MM.1S (cell line): Measurements from ENCODE around the gene SLC25A48.
"Not testable (repeated sequence)": the region's sequence is repeated elsewhere in the genome, so short reads cannot be mapped to it uniquely, and the experiment has no call there.

Source experiments
- DNase-seq: peaks from one replicate; pipeline ENCODE4 v3.0.0-alpha.2; 2015
- H2AFZ ChIP-seq: fragments of 300-600 bp; sonication (generic); 2 replicates; pipeline ENCODE4 v1.6.0; 2016; ENCODE audit warnings: antibody characterized with exemption, low read length
- H3F3A ChIP-seq: fragments of 300-600 bp; sonication (generic); 2 replicates; pipeline ENCODE4 v1.6.1; 2016; ENCODE audit warnings: mild to moderate bottlenecking, antibody characterized with exemption, low read length, moderate library complexity, mixed read lengths; ENCODE audit not compliant: insufficient read depth
- H3K27ac ChIP-seq: fragments of 300-600 bp; sonication (generic); 2 replicates; pipeline ENCODE4 v1.5.1; 2016; ENCODE audit warnings: mild to moderate bottlenecking, low read length
- H3K27me3 ChIP-seq: fragments of 300-600 bp; sonication (generic); replicated peaks from 2 replicates; pipeline ENCODE4 v1.6.0; 2016; ENCODE audit warnings: low read length; ENCODE audit not compliant: insufficient read depth
- H3K36me3 ChIP-seq: fragments of 300-600 bp; sonication (generic); replicated peaks from 2 replicates; pipeline ENCODE4 v1.6.1; 2016; ENCODE audit warnings: mild to moderate bottlenecking, low read length, mixed read lengths; ENCODE audit not compliant: insufficient read depth
- H3K4me1 ChIP-seq: fragments of 300-600 bp; sonication (generic); 2 replicates; pipeline ENCODE4 v1.6.1; 2016; ENCODE audit warnings: low read length, mixed read lengths
- H3K4me2 ChIP-seq: fragments of 300-600 bp; sonication (generic); 2 replicates; pipeline ENCODE4 v1.6.0; 2016; ENCODE audit warnings: low read depth, low read length
- H3K4me3 ChIP-seq: fragments of 300-600 bp; sonication (generic); 2 replicates; pipeline ENCODE4 v1.5.1; 2016; ENCODE audit warnings: low read length, mixed read lengths
- H3K79me2 ChIP-seq: fragments of 300-600 bp; sonication (generic); 2 replicates; pipeline ENCODE4 v1.6.1; 2016; ENCODE audit warnings: mixed run types, low read length, mixed read lengths
- H3K9ac ChIP-seq: fragments of 300-600 bp; sonication (generic); 2 replicates; pipeline ENCODE4 v1.6.1; 2016; ENCODE audit warnings: low read length, mixed read lengths
- H3K9me2 ChIP-seq: fragments of 300-600 bp; sonication (generic); replicated peaks from 2 replicates; pipeline ENCODE4 v1.6.1; 2016; ENCODE audit warnings: mild to moderate bottlenecking, low read length, mixed read lengths; ENCODE audit not compliant: insufficient read depth
- H3K9me3 ChIP-seq: fragments of 300-600 bp; sonication (generic); replicated peaks from 2 replicates; pipeline ENCODE4 v1.6.1; 2016; ENCODE audit warnings: mild to moderate bottlenecking, low read length, mixed read lengths; ENCODE audit not compliant: insufficient read depth
- H4K20me1 ChIP-seq: fragments of 300-600 bp; sonication (generic); 2 replicates; pipeline ENCODE4 v1.6.1; 2016; ENCODE audit warnings: mild to moderate bottlenecking, low read length, moderate library complexity, mixed read lengths; ENCODE audit not compliant: insufficient read depth
- CTCF ChIP-seq: fragments of 300-600 bp; sonication (generic); IDR thresholded peaks from 2 replicates; pipeline ENCODE4 v1.5.1; 2016; ENCODE audit warnings: antibody characterized with exemption, low read length, mixed read lengths
- EZH2 ChIP-seq: fragments of 300-600 bp; sonication (generic); optimal IDR thresholded peaks from 2 replicates; pipeline ENCODE3; 2017; ENCODE audit warnings: low read depth, mild to moderate bottlenecking, antibody characterized with exemption, low read length, mixed read lengths
- EZH2phosphoT487 ChIP-seq: fragments of 300-600 bp; sonication (generic); IDR thresholded peaks from 2 replicates; pipeline ENCODE4 v1.6.1; 2018; ENCODE audit warnings: antibody characterized with exemption, low read length

SLC25A48 gene

GRCh38 chr5:135833961-135834638, 363 bp upstream of the SLC25A48 start:
- Histone ChIP-seq H4K20me1 (no peaks in the 10 kb centered on the region), H3K9me3 (no peaks in the 10 kb centered on the region), H3K27ac (no peak overlapping the region), H3K4me2 (peak overlapping the region; percentile 79), H3K27me3 (peaks cover 15% of the 10 kb centered on the region), H3K4me1 (no peaks in the 10 kb centered on the region), H3K9me2 (no peaks in the 10 kb centered on the region), H3K9ac (no peak overlapping the region), H3K36me3 (no peaks in the 10 kb centered on the region), H3K79me2 (no peaks in the 10 kb centered on the region), H2AFZ (no peak overlapping the region), H3F3A (no peaks in the 10 kb centered on the region), H3K4me3 (peak overlapping the region; percentile 53)
- no peak for DNase-seq
- TF ChIP-seq CTCF, result no peak

- no peak for DNase-seq
- H3K36me3 ChIP-seq, result no peaks in the 10 kb centered on the region
- H3K27me3 ChIP-seq, result peaks cover 15% of the 10 kb centered on the region
- no peaks in the 10 kb centered on the region for H3K9me2 ChIP-seq
- no peak overlapping the region for H3K4me3 ChIP-seq
- H3K27ac ChIP-seq, result no peak overlapping the region
- H3K79me2 ChIP-seq, result no peaks in the 10 kb centered on the region
- no peak overlapping the region for H2AFZ ChIP-seq
- no peak overlapping the region for H3K9ac ChIP-seq
- TF ChIP-seq CTCF (no peak), EZH2 (no peak), EZH2phosphoT487 (no peak)
- H4K20me1 ChIP-seq, result no peaks in the 10 kb centered on the region
- H3K9me3 ChIP-seq, result no peaks in the 10 kb centered on the region
- no peak overlapping the region for H3K4me2 ChIP-seq
- no peaks in the 10 kb centered on the region for H3K4me1 ChIP-seq
- H3F3A ChIP-seq, result no peaks in the 10 kb centered on the region
These were observed 1.3 kb downstream of the SLC25A48 start for GRCh38 chr5:135835766-135836165.

- not testable (repeated sequence) for H3K79me2 ChIP-seq, H4K20me1 ChIP-seq, H3K9me3 ChIP-seq, H3K9me2 ChIP-seq, H3K36me3 ChIP-seq, H3K4me1 ChIP-seq, H3K4me3 ChIP-seq, H2AFZ ChIP-seq, H3K4me2 ChIP-seq, H3K27ac ChIP-seq, H3F3A ChIP-seq, H3K9ac ChIP-seq, DNase-seq
- H3K27me3 ChIP-seq, result peaks cover 15% of the 10 kb centered on the region
These were observed 3.9 kb downstream of the SLC25A48 start for GRCh38 chr5:135838395-135838794.

- no peaks in the 10 kb centered on the region for H3K9me2 ChIP-seq
- peaks cover 8% of the 10 kb centered on the region; the same call in 1 of the 2 replicates for H3K27me3 ChIP-seq
- DNase-seq, result no peak
- no peaks in the 10 kb centered on the region for H3K79me2 ChIP-seq
- no peaks in the 10 kb centered on the region for H3K9me3 ChIP-seq
- no peaks in the 10 kb centered on the region for H3K4me1 ChIP-seq
- no peaks in the 10 kb centered on the region for H3F3A ChIP-seq
- H4K20me1 ChIP-seq, result no peaks in the 10 kb centered on the region
- no peak overlapping the region for H2AFZ ChIP-seq
- no peak overlapping the region for H3K9ac ChIP-seq
- H3K27ac ChIP-seq, result no peak overlapping the region
- H3K4me3 ChIP-seq, result no peak overlapping the region
- H3K36me3 ChIP-seq, result no peaks in the 10 kb centered on the region
- TF ChIP-seq EZH2 (no peak), CTCF (no peak), EZH2phosphoT487 (no peak)
- H3K4me2 ChIP-seq, result no peak overlapping the region
These were observed 5.1 kb downstream of the SLC25A48 start for GRCh38 chr5:135839566-135839965.
